GM12872 (cell line): Measurements from ENCODE around the gene CD300H.

Experiments
- TF ChIP-seq, protein P1 (sequence below): IDR thresholded peaks from 3 replicates; pipeline ENCODE4 v1.5.1; 2011; ENCODE audit warnings: low read depth, mild to moderate bottlenecking, low read length, moderate library complexity; ENCODE audit not compliant: insufficient read depth

Gene CD300H

DNA sequence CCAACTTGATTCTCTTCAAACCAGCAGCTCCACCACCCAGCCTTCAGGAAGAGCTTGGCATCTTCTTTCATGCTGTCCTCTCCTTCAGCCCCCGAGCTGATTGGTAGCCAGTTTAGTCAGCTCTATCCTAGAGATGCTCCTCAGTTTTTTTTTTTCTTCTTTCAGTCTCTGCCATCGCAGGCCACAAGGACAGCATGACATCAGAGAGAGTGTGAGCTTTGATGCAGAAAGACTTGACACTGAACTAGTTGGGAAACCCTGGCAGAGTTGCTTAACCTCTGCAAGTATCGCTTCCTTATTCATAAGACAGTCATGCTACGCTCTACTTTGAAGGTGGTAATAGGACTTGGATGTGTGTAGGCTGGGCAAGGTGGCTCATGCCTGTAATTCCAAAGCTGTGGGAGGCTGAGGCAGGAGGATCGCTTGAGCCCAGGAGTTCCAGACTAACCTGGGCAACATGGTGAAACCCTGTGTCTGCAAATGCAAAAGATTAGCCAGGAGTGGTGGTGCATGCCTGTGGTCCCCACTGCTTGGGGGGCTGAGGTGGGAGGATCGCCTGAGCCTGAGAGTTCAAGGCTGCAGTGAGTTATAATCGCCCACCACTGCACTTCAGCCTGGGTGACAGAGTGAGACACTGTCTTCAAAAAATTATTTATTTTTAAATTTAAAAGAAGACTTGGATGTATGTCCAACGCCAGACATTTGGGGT lies 38.7 kb downstream of the CD300H start:
- TF ChIP-seq, protein P1, sequence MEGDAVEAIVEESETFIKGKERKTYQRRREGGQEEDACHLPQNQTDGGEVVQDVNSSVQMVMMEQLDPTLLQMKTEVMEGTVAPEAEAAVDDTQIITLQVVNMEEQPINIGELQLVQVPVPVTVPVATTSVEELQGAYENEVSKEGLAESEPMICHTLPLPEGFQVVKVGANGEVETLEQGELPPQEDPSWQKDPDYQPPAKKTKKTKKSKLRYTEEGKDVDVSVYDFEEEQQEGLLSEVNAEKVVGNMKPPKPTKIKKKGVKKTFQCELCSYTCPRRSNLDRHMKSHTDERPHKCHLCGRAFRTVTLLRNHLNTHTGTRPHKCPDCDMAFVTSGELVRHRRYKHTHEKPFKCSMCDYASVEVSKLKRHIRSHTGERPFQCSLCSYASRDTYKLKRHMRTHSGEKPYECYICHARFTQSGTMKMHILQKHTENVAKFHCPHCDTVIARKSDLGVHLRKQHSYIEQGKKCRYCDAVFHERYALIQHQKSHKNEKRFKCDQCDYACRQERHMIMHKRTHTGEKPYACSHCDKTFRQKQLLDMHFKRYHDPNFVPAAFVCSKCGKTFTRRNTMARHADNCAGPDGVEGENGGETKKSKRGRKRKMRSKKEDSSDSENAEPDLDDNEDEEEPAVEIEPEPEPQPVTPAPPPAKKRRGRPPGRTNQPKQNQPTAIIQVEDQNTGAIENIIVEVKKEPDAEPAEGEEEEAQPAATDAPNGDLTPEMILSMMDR: no peak

DNA sequence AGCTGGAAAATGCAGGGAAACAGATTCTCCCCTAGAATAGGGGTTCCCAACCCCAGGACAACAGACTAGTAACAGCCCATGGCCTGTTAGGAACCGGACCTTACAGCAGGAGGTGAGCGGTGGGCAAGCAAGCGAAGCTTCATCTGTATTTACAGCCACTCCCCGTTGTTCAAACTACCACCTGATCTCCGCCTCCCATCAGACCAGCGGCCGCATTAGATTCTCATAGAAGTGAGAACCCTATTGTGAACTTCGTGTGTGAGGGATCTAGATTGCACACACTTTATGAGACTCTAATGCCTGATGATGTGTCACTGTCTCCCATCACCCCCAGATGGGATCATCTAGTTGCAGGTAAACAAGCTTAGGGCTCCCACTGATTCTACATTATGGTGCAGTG lies 39.6 kb downstream of the CD300H start:
- TF ChIP-seq, protein P1: no peak

DNA sequence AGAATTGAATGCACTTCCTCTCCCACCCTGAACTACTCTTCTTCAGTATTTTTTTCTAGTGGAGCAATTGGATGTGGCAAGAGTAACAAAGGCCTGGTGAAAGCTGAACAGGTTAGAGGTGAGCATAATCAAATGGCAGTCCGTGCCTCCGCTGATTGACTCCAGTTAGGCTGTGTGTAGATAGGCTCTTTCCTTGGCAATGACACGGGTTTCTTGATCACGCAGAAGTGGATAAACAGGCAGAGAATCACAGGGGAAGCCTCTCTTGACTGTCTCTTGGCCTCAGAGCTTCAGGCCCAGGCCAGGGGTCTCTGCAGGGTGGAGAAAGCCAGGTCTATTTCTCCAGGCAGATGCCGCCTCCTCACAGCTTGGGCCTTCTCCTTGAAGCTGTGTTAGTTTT lies 40.2 kb downstream of the CD300H start:
- TF ChIP-seq, protein P1: no peak

DNA sequence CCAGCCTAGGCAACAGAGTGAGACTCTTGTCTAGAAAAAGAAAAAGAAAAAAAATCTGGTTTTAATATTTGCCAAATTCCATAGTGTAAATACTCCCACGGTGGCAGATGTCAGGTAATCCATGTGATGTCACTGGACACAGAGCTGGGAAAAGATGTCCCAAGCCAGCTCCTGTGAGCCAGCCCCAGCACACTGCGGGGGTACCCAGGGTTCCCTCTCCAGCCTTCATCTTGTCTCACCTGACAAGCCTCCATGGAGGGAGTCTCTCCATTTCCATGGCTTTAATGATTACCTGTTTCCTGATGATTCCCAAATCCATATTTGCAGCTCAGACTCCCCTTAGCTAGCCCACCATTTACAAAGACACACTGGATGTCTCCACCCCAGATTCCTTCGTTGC lies 40.6 kb downstream of the CD300H start:
- TF ChIP-seq, protein P1: no peak

DNA sequence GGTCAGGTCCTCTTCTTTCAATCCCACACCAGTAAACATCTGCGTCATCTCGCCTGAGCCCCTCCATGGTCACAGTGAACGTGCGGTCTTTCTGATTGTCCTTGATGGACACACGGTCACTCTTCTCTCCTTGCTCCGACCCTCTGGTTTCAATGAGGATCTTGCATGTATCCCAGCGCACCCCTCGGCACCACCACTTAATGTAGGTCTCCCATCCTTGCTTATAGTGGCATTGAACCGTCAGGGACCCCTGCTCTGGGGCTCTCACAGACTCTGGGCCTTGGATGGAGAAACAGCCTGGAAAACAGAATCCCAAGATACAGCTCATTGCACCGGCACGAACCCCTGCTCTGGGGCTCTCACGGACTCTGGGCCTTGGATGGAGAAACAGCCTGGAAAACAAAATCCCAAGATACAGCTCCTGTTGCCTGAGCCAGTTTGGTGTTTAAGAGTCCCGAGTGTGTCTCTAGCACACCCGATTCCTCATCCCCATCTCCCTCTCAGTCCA lies 41.5 kb downstream of the CD300H start:
- TF ChIP-seq, protein P1: no peak

DNA sequence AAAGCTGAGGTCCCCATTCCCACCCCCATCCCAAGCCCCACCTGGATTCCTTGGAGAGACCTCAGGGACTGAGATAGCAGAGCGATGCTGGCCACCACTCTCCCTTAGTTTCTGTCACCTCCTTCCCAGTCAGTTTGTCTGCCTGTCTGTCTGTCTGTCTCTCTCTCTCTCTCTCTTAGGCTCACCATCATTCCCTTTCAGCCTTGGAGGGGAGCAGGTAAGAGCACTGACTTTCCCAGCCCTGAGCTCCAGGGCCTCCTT lies 41.9 kb downstream of the CD300H start:
- TF ChIP-seq, protein P1: no peak

DNA sequence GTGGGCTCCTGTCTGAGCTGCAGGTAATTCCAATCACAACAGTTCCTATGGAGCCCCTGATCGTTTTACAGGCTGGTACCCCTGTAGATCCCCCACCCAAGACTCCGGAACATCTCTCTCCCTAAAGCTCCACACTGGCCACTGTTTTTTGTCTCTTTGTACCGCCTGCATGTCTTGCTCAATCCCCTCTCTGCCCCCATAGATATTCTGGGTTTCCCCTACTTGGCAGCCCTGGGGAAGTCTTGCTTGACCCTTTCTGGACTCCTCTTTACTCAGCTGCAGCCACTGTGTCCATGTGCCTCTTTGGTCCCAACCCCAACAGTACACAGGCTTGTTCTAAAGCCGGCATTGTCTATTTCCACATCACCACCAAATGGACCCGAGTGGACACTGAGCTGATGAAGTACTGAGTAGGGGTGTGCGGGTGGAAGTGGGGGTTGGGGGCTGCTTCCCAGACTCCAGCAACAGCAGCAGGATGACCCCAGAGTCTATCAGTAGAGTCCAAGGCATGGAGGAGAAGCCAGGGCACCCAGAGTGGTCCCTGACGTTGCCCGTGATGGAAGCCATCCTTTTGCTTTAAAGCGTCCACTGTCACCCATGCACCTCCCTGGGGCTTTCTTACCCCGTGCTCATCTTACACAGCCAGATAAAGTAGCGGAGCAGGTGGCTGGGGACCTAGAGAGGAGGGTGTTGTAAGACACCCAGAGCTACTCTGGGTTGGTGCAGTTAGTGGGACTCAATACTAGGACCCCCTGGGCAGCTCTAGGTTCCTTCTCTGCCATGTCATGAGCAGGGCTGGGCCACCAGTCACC lies 42.5 kb downstream of the CD300H start:
- TF ChIP-seq, protein P1: no peak
